Activated CD4-positive, alpha-beta T cell treated with anti-CD3 and anti-CD28 coated beads, Interleukin-2, amount 10 ng/mL, durations not matched to agents 7 days and 5 days (primary cell): Measurements from ENCODE around the gene CFL1. TPM values are rescaled to one million over a fixed set of nuclear protein-coding genes. Genes with fewer than 3 reads are reported as not detected.

ENCODE experiments used
- CTCF ChIA-PET: fragments of 350-600 bp; sonication (Branson Sonifier 250); formaldehyde crosslinking; loops from one replicate; lab custom pipeline; 2021; ENCODE audit warnings: antibody characterized with exemption; lab: Charles Lee
- POLR2A ChIA-PET: fragments of 350-600 bp; sonication (Branson Sonifier 250); formaldehyde crosslinking; loops from one replicate; lab custom pipeline; 2021; ENCODE audit warnings: antibody characterized with exemption; lab: Charles Lee
- DNase-seq: peaks from one replicate; pipeline ENCODE4 v3.0.0-alpha.2; 2020
- H3K27ac Mint-ChIP-seq: one replicate; pipeline ENCODE4 v1.8.0; 2021; ENCODE audit warnings: mild to moderate bottlenecking, moderate library complexity, mixed read lengths
- H3K27me3 Mint-ChIP-seq: one replicate; pipeline ENCODE4 v1.8.0; 2021; ENCODE audit warnings: mixed read lengths
- H3K36me3 Mint-ChIP-seq: one replicate; pipeline ENCODE4 v1.8.0; 2021; ENCODE audit warnings: low read depth, mixed read lengths
- H3K4me1 Mint-ChIP-seq: one replicate; pipeline ENCODE4 v1.8.0; 2021; ENCODE audit warnings: mixed read lengths
- H3K4me3 Mint-ChIP-seq: one replicate; pipeline ENCODE4 v1.8.0; 2021; ENCODE audit warnings: mild to moderate bottlenecking, moderate library complexity, mixed read lengths
- H3K9me3 Mint-ChIP-seq: one replicate; pipeline ENCODE4 v1.8.0; 2021; ENCODE audit warnings: mixed read lengths
- total RNA-seq, 2 experiments: library from RNA; stranded (reverse); gene quantifications; one replicate each; pipeline ENCODE4 v1.2.3, GENCODE V29; 2021

CFL1 gene
- total RNA-seq, 2 experiments from 2014 or later, result 1,543 to 1,707 TPM

GRCh38 chr11:65873318-65874156 is 15.6 kb upstream of the CFL1 start:
- Mint-ChIP-seq H3K4me1 (peaks cover 40% of the 10 kb centered on the region), H3K27ac (peak overlapping the region; percentile 89)
- peak; percentile 95 for DNase-seq

GRCh38 chr11:65872586-65873317 is 14.8 kb upstream of the CFL1 start, which contains the start of gene EFEMP2:
Gene EFEMP2 (minus strand): TSS chr11:65872800. CDS start chr11:65872354, 446 bp downstream.
- Mint-ChIP-seq H3K4me3 (peak within 1 kb of the TSS; percentile 81), H3K4me1 (peaks cover 36% of the 10 kb centered on the region), H3K27me3 (no peaks in the 10 kb centered on the region), H3K27ac (peak within 1 kb of the TSS; percentile 89), H3K9me3 (no peaks in the 10 kb centered on the region), H3K36me3 (no peaks in the 10 kb centered on the region)
- ChIA-PET POLR2A (no interaction called here), CTCF (interaction anchor here (0.6 to 25.8 kb wide), 3 partner anchors 12 to 364 kb away, joined by 4 to 590 read pairs (median 86); partner anchors contain the start of genes CCDC85B, CFL1, CTSW and FIBP)
- DNase-seq, result no peak

More at GRCh38 chr11:65873318-65874156, 15.6 kb upstream of the CFL1 start:
- H3K36me3 Mint-ChIP-seq, result no peaks in the 10 kb centered on the region
- POLR2A ChIA-PET, result no interaction called here
- no peaks in the 10 kb centered on the region for H3K27me3 Mint-ChIP-seq
- CTCF ChIA-PET, result interaction anchor here (0.6 to 25.8 kb wide), 8 partner anchors 8 to 365 kb away, joined by 3 to 590 read pairs (median 4); partner anchors contain the start of genes CCDC85B, CTSW, FIBP and KAT5
- peak overlapping the region; percentile 81 for H3K4me3 Mint-ChIP-seq
- H3K9me3 Mint-ChIP-seq, result no peaks in the 10 kb centered on the region

- peak overlapping the region; percentile 31 for H3K27ac Mint-ChIP-seq
- POLR2A ChIA-PET, result interaction anchor here (1.1 kb wide), 1 partner anchor 19 kb away, joined by 3 read pairs; the partner anchor contains the start of gene CCDC85B
- H3K36me3 Mint-ChIP-seq, result peaks cover 7% of the 10 kb centered on the region
Observed at GRCh38 chr11:65871811-65872548, 14.0 kb upstream of the CFL1 start.

GRCh38 chr11:65870706-65871681 is 13.0 kb upstream of the CFL1 start:
- peak overlapping the region; percentile 13 for H3K4me3 Mint-ChIP-seq

More at GRCh38 chr11:65871811-65872548, 14.0 kb upstream of the CFL1 start:
- H3K9me3 Mint-ChIP-seq, result no peaks in the 10 kb centered on the region
- H3K4me1 Mint-ChIP-seq, result peaks cover 36% of the 10 kb centered on the region
- no peak for DNase-seq
- no peaks in the 10 kb centered on the region for H3K27me3 Mint-ChIP-seq
- CTCF ChIA-PET, result interaction anchor here (0.8 to 25.8 kb wide), 6 partner anchors 12 to 197 kb away, joined by 3 to 590 read pairs (median 5); partner anchors contain the start of genes CCDC85B, CFL1, CTSW and FIBP
- peak overlapping the region; percentile 32 for H3K4me3 Mint-ChIP-seq

GRCh38 chr11:65870307-65870658 is 12.3 kb upstream of the CFL1 start:
- peaks cover 11% of the 10 kb centered on the region for H3K36me3 Mint-ChIP-seq
- DNase-seq, result no peak
- H3K4me1 Mint-ChIP-seq, result peaks cover 36% of the 10 kb centered on the region
- CTCF ChIA-PET, result interaction anchor here (0.6 to 25.8 kb wide), 6 partner anchors 10 to 159 kb away, joined by 3 to 590 read pairs (median 6); partner anchors contain the start of genes CCDC85B, CFL1, CTSW and FIBP
- POLR2A ChIA-PET, result no interaction called here
- peak overlapping the region; percentile 38 for H3K27ac Mint-ChIP-seq
- no peaks in the 10 kb centered on the region for H3K27me3 Mint-ChIP-seq
- no peaks in the 10 kb centered on the region for H3K9me3 Mint-ChIP-seq
- H3K4me3 Mint-ChIP-seq, result no peak overlapping the region

More at GRCh38 chr11:65870706-65871681, 13.0 kb upstream of the CFL1 start:
- DNase-seq, result no peak
- Mint-ChIP-seq H3K4me1 (peaks cover 36% of the 10 kb centered on the region), H3K27me3 (no peaks in the 10 kb centered on the region), H3K36me3 (peaks cover 8% of the 10 kb centered on the region), H3K27ac (peak overlapping the region; percentile 38), H3K9me3 (no peaks in the 10 kb centered on the region)
- POLR2A ChIA-PET, result interaction anchor here (1.1 kb wide), 1 partner anchor 20 kb away, joined by 3 read pairs; the partner anchor contains the start of gene CCDC85B
- CTCF ChIA-PET, result interaction anchor here (0.8 to 25.8 kb wide), 9 partner anchors 11 to 198 kb away, joined by 3 to 590 read pairs (median 4); partner anchors contain the start of genes CCDC85B, CFL1, CTSW and FIBP

GRCh38 chr11:65869643-65870306 is 11.8 kb upstream of the CFL1 start:
- no peak for DNase-seq
- no peak overlapping the region for H3K4me3 Mint-ChIP-seq
- H3K4me1 Mint-ChIP-seq, result peaks cover 36% of the 10 kb centered on the region
- H3K9me3 Mint-ChIP-seq, result no peaks in the 10 kb centered on the region
- POLR2A ChIA-PET, result interaction anchor here (1.1 kb wide), 1 partner anchor 10 kb away, joined by 3 read pairs; the partner anchor contains the start of gene MUS81
- CTCF ChIA-PET, result interaction anchor here (0.6 to 25.8 kb wide), 6 partner anchors 9 to 119 kb away, joined by 3 to 590 read pairs (median 6); partner anchors contain the start of genes CCDC85B, CFL1, CTSW and FIBP
- H3K27me3 Mint-ChIP-seq, result no peaks in the 10 kb centered on the region
- H3K36me3 Mint-ChIP-seq, result peaks cover 15% of the 10 kb centered on the region
- H3K27ac Mint-ChIP-seq, result peak overlapping the region; percentile 22

GRCh38 chr11:65868907-65869306 is 10.9 kb upstream of the CFL1 start:
- no peak overlapping the region for H3K4me3 Mint-ChIP-seq
- H3K27me3 Mint-ChIP-seq, result no peaks in the 10 kb centered on the region
- ChIA-PET CTCF (interaction anchor here (1.6 to 25.8 kb wide), 4 partner anchors 9 to 157 kb away, joined by 5 to 590 read pairs (median 46); partner anchors contain the start of genes CCDC85B, CFL1, CTSW and FIBP), POLR2A (interaction anchor here (1.1 kb wide), 1 partner anchor 9 kb away, joined by 3 read pairs; the partner anchor contains the start of gene MUS81)
- peaks cover 20% of the 10 kb centered on the region for H3K36me3 Mint-ChIP-seq
- no peaks in the 10 kb centered on the region for H3K9me3 Mint-ChIP-seq
- no peak for DNase-seq
- peaks cover 35% of the 10 kb centered on the region for H3K4me1 Mint-ChIP-seq
- H3K27ac Mint-ChIP-seq, result peak overlapping the region; percentile 66

GRCh38 chr11:65868076-65868667 is 10.2 kb upstream of the CFL1 start:
- peaks cover 30% of the 10 kb centered on the region for H3K4me1 Mint-ChIP-seq
- ChIA-PET CTCF (interaction anchor here (1.6 to 25.8 kb wide), 4 partner anchors 8 to 157 kb away, joined by 5 to 590 read pairs (median 46); partner anchors contain the start of genes CCDC85B, CFL1, CTSW and FIBP), POLR2A (no interaction called here)
- H3K27ac Mint-ChIP-seq, result no peak overlapping the region
- peaks cover 25% of the 10 kb centered on the region for H3K36me3 Mint-ChIP-seq
- DNase-seq, result no peak
- no peaks in the 10 kb centered on the region for H3K9me3 Mint-ChIP-seq
- H3K4me3 Mint-ChIP-seq, result no peak overlapping the region
- no peaks in the 10 kb centered on the region for H3K27me3 Mint-ChIP-seq

GRCh38 chr11:65867284-65868071 is 9.5 kb upstream of the CFL1 start:
- H3K27me3 Mint-ChIP-seq, result no peaks in the 10 kb centered on the region
- CTCF ChIA-PET, result interaction anchor here (1.6 to 25.8 kb wide), 3 partner anchors 7 to 156 kb away, joined by 5 to 590 read pairs (median 86); partner anchors contain the start of genes CCDC85B, CFL1, CTSW and FIBP
- POLR2A ChIA-PET, result no interaction called here
- DNase-seq, result no peak
- H3K4me3 Mint-ChIP-seq, result no peak overlapping the region
- no peaks in the 10 kb centered on the region for H3K9me3 Mint-ChIP-seq
- H3K27ac Mint-ChIP-seq, result peak overlapping the region; percentile 68
- peaks cover 31% of the 10 kb centered on the region for H3K36me3 Mint-ChIP-seq
- H3K4me1 Mint-ChIP-seq, result peaks cover 33% of the 10 kb centered on the region
